Limb (tissue), 2 donors: ENCODE measurements around the gene C22orf39.

Experiments used
- DNase-seq, 2 donors: peaks; one replicate each; pipeline ENCODE4 v3.0.0-alpha.2; 2016; ENCODE audit errors: extremely low spot score in 2 of 2

Gene C22orf39

DNA sequence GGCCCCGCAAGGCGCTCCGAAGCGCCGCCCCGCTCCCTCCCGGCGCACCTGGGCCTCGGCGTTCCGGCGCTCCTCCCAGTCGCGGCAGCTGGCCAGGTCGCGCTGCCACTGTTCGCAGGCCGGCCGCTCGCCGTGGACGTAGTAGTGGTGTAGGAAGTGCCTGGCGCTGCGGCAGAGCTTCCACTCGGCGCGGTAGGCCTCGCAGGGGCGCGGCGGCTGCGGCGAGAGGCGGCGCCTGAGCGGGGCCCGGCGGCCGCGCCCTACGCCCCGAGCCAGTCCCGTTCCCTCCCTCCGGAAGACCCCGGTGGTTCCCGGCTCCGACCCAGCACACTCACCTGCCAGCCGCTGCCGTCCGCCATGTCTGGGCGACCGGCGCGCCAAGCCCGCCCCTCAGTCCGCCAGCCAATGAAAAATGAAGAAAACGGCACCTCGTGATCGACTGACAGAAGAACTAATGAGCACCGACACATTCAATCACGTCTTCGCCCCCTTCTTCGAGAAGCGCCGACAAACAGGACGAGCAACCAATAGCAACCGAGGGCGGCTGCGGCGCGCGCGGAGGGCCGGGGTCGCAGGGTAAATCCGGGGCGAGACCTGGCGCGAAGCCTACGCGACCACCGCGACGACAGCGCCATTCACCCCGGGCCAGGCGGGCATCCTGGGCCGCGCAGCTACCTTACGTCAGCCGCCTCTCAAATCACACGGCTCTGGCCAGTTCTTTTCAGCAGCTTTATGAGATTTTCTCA lies at the start of gene C22orf39:
TSS of gene C22orf39 (minus strand) at position 382 of the 746 bp plus-strand sequence. CDS start at position 359, 23 bp downstream.
- DNase-seq, result peak; percentile 92 to 95

- peak in 1 of 2 donors; percentile 12 for DNase-seq
Measured at GRCh38 chr22:19497245-19497644, 49.7 kb upstream of the C22orf39 start.

- DNase-seq, result no peak
Measured at GRCh38 chr22:19496324-19496630, 48.8 kb upstream of the C22orf39 start.

DNA sequence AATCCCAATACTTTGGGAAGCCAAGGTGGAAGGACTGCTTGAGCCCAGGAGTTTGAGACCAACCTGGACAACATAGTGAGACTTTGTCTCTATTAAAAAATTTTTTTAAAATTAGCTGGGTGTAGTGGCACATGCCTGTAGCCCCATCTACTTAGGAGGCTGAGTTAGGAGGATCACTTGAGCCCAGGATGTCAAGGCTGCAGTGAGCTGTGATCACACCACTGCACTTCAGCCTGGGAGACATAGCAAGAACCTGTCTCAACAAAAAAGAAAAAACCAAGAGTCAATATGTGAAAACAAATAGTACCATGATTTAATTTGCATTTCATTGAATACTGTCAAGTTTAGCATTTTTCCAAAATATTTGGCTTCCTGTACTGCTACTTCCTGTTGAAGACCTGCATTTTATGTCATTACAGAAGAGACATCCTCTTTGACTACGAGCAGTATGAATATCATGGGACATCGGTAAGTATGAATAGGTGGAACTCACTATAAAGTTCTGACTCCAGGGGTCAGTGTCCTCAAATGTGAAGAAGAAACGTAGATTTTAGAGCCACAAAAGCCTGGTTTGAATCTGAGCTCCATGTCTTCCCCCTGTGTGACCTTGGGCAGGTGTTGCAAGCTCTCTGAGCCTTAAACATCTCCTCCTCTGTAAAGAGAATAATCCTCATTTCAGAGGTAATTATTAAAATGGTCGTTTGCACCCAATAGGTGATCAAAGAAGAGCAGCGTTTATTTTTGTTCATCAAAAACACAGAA lies 48.2 kb upstream of the C22orf39 start:
- no peak for DNase-seq

GRCh38 chr22:19494676-19495173 lies 47.2 kb upstream of the C22orf39 start:
- DNase-seq, result no peak

GRCh38 chr22:19494001-19494560 lies 46.6 kb upstream of the C22orf39 start:
- no peak for DNase-seq

DNA sequence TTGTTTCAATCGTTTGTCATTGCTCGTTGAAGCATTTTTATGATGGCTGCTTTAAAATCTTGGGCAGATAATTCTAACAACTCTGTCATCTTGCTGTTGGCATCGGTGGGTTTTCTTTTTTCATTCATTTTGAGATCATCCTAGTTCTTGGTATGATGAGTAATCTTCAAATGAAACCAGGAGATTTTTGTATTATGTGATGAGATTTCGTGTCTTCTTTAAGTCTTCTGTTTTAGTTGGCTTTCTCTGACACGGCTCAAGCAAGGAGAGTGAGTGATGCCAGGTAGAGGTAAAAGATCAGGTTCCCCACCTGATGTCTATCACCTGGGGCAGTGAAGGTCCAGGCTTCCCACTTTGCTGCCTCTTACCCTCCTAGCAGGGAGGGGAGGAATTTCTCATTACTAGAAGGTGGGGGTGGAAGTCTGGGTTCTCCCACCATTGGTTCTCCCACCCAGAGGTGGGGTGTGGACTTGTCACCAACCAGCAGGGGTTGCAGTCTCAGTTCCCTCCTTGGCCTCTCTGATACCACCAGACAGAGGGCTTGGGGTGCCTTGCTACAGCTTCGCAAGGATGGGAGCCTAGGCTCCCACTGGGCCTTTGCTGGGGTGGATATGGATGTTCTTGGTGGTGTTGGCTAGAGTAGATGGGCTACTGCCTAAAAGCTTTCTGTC lies 45.1 kb upstream of the C22orf39 start:
- no peak for DNase-seq

- DNase-seq, result no peak
Measured at GRCh38 chr22:19490628-19491230, 43.2 kb upstream of the C22orf39 start.

GRCh38 chr22:19488884-19489843 lies 41.7 kb upstream of the C22orf39 start:
- peak in 1 of 2 donors; percentile 7 for DNase-seq

DNA sequence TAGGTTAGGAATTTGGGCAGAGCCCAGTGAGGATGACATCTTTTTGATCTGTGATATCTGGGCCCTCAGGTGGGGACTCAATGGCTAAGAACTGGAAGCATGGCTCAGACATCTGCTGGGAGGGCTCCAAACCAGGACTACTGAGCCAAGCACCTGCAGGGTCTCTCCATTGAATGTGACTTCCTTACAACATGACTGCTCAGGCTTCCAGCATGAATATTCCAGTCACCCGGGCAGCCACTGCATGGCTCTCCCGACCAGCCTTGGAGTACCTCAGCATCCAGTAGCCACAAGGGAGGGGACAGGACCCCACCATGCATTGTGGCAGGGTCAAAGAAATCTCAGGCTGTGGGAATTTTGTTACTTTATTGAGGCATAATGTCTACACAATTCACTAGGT lies 40.8 kb upstream of the C22orf39 start:
- no peak for DNase-seq

DNA sequence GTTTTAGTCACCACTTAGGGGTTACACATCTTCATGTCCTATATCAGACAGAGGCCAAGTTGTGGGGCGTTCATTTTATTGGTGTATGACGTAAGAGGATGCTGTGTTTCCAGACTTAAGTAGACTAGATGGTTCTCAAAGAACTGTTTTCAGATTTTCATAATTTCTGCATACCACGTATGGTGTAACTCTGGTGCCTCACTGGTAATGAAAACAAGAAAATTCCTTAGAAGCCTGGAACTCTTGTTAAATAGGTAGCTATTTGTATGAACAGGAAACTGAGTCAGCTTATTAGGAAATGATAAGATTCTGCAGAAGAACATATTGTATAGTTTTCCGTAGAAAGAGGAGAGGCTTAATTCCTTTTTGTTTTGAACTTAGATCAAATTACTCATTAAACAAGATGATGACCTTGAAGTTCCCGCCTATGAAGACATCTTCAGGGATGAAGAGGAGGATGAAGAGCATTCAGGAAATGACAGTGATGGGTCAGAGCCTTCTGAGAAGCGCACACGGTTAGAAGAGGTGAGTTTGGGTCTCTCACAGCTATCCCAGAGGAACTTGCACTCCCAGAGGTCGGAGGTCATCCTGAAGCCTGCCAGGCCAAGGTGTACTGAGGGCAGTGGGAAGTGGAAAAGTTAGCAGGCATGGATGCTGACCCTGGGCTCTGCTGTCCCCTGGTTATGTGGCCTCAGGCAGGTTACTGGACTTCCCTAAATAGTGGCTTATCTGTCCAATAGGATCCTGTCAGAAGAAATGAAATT lies 36.2 kb upstream of the C22orf39 start:
- DNase-seq, result no peak

DNA sequence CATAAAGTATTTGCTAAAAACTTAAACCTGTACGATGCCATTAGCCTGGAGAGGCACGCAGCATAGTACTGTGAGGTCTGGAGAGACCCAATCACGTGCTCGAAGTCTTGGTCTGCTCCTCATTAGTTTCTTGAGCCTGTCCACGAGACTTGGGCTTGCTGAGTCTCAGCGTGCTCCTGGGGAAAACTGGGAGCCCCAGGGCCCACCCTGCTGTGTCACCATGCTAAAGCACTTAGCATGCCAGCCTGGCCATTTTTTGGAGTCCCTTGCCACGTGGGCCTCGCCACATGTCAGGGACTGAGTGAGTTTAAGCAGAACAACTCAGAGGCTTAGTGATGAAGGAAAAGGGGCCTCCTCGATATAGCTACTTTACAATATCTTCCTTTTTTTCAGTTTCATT lies 34.8 kb upstream of the C22orf39 start:
- no peak for DNase-seq

DNA sequence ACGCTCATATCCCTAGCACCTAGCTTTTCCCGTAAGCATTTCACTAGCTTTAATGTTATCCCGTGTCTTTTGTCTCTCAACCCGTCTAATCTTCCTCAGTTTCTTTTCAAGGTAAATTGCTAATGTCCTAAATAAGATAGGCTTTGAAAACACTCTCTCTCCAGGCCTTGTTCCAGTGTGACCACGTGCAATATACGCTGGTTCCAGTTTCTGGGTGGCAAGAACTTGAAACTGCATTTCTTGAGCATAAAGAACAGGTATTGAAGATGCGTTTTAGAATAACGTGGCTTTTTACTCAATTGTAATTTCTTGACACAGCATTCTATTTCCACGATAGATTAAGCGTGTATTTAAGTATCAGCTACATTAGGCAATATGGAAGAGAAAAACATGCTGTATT lies 33.3 kb upstream of the C22orf39 start:
- no peak for DNase-seq

- DNase-seq, result no peak
Measured at GRCh38 chr22:19480173-19480568, 32.7 kb upstream of the C22orf39 start.

GRCh38 chr22:19479355-19480172 lies 32.1 kb upstream of the C22orf39 start, which contains the start of gene CDC45:
CDC45 (plus strand) TSS chr22:19479920; CDS start chr22:19479969, 49 bp downstream.
- peak; percentile 96 to 99 for DNase-seq

GRCh38 chr22:19478901-19479354 lies 31.4 kb upstream of the C22orf39 start, which contains the start of gene UFD1:
UFD1 (minus strand) TSS chr22:19479193; CDS start chr22:19479085, 108 bp downstream.
- peak; percentile 88 to 90 for DNase-seq

DNA sequence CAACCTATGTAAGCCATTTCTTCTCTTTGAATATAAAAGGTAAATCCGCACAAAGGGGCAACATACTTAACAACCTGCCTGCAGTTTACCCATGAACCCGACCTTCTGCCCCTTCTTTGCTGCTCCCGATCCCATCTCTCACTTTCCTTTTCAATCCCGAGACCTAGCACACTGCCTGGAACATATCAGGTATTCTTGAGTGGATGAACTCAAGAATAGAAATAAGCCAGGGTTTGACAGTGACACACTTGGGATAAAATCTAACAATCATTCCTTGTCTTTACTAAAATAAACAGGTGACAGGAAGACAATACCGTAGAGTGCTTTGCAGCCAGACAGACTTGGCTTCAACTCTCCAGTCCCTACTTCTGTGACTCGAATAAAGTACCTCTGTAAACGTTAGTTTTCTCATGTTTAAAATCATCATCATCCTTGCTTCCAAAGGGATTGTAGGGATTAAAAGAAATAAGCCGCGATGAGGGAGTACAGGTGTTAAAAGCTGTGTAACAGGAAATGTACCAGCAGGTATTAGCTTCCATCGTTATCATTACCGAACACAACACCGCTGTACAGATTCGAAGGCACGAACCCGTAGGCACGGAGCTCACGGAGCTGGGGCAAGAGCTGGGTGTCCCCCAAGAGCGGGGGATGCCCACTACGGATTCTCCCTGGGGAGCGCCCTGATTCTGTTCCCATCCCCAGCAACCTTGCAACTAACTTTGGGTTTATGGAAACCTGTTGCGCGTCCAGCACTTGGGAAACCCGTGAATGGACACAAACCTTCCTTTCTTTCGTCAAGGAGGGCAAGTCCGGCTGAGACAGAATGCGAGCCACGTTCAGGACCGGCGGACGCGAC lies 30.8 kb upstream of the C22orf39 start:
- DNase-seq, result no peak
